GM23338 (cell line): ENCODE data around the gene THADA. TPM values are rescaled to one million over a fixed set of nuclear protein-coding genes. Genes with fewer than 3 reads are reported as not detected.

Experiments
- ATAC-seq: fragments of 200-7000 bp; cut with Tn5 transposase; 3 replicates; pipeline ENCODE4 v1.9.1; 2020
- DNase-seq: peaks from one replicate; pipeline ENCODE4 v3.0.0-alpha.2; 2015; ENCODE audit warnings: low spot score
- H2AFZ ChIP-seq: fragments of 200-600 bp; sonication (generic); 2 replicates; pipeline ENCODE4 v1.8.0; 2016; ENCODE audit warnings: antibody characterized with exemption, mild to moderate bottlenecking, moderate library complexity
- H3F3A ChIP-seq: fragments of 200-600 bp; sonication (generic); replicated peaks from 2 replicates; pipeline ENCODE4 v1.8.0; 2017; ENCODE audit warnings: antibody characterized with exemption, mixed run types, low read depth
- H3K27ac ChIP-seq: fragments of 200-600 bp; sonication (generic); 2 replicates; pipeline ENCODE4 v1.6.1; 2016; ENCODE audit warnings: low read depth
- H3K27me3 ChIP-seq: fragments of 200-600 bp; sonication (generic); 2 replicates; pipeline ENCODE4 v1.8.0; 2016; ENCODE audit warnings: mild to moderate bottlenecking, mixed run types, moderate library complexity; ENCODE audit not compliant: insufficient read depth
- H3K36me3 ChIP-seq: fragments of 200-600 bp; sonication (generic); 2 replicates; pipeline ENCODE4 v1.8.0; 2016; ENCODE audit warnings: mild to moderate bottlenecking; ENCODE audit not compliant: insufficient read depth
- H3K4me1 ChIP-seq: fragments of 200-600 bp; sonication (generic); 2 replicates; pipeline ENCODE4 v1.8.0; 2016; ENCODE audit warnings: mild to moderate bottlenecking, moderate library complexity; ENCODE audit not compliant: insufficient read depth
- H3K4me2 ChIP-seq: fragments of 200-600 bp; sonication (generic); 2 replicates; pipeline ENCODE4 v1.7.1; 2017; ENCODE audit warnings: mixed run types
- H3K4me3 ChIP-seq: fragments of 200-600 bp; sonication (generic); 2 replicates; pipeline ENCODE4 v1.6.1; 2016; ENCODE audit warnings: mixed run types
- H3K79me2 ChIP-seq: fragments of 200-600 bp; sonication (generic); replicated peaks from 2 replicates; pipeline ENCODE4 v1.8.0; 2017; ENCODE audit warnings: mild to moderate bottlenecking; ENCODE audit not compliant: insufficient read depth
- H3K9me2 ChIP-seq: fragments of 200-600 bp; sonication (generic); 2 replicates; pipeline ENCODE4 v1.8.0; 2017; ENCODE audit not compliant: insufficient read depth
- H4K20me1 ChIP-seq: fragments of 200-600 bp; sonication (generic); replicated peaks from 2 replicates; pipeline ENCODE4 v1.8.0; 2017; ENCODE audit warnings: mild to moderate bottlenecking; ENCODE audit not compliant: insufficient read depth
- H3K27ac Mint-ChIP-seq: 2 replicates; pipeline ENCODE4 v1.8.0; 2020; ENCODE audit warnings: inconsistent platforms, mild to moderate bottlenecking, moderate library complexity, mixed read lengths
- H3K27me3 Mint-ChIP-seq: 3 replicates; pipeline ENCODE4 v1.8.0; 2022; ENCODE audit warnings: low read depth, mild to moderate bottlenecking, moderate library complexity, mixed read lengths, inconsistent platforms; ENCODE audit not compliant: insufficient read depth, poor library complexity
- H3K36me3 Mint-ChIP-seq: 3 replicates; pipeline ENCODE4 v1.8.0; 2021; ENCODE audit warnings: low read depth, mild to moderate bottlenecking, inconsistent platforms, moderate library complexity, mixed read lengths
- H3K4me1 Mint-ChIP-seq: 3 replicates; pipeline ENCODE4 v1.8.0; 2020; ENCODE audit warnings: mild to moderate bottlenecking, inconsistent platforms, mixed read lengths
- H3K4me3 Mint-ChIP-seq: 3 replicates; pipeline ENCODE4 v1.8.0; 2021; ENCODE audit warnings: moderate library complexity, mild to moderate bottlenecking, inconsistent platforms, mixed read lengths
- H3K9me3 Mint-ChIP-seq: 3 replicates; pipeline ENCODE4 v1.8.0; 2020; ENCODE audit warnings: moderate library complexity, mild to moderate bottlenecking, inconsistent platforms, mixed read lengths
- CREB1 ChIP-seq: fragments of 250-450 bp; sonication (Bioruptor Pico); IDR thresholded peaks from 2 replicates; pipeline ENCODE4 v1.5.0; 2020; ENCODE audit warnings: low read depth, mild to moderate bottlenecking, moderate library complexity
- JUNB ChIP-seq: IDR thresholded peaks from one replicate; pipeline ENCODE4 v1.6.1; 2016; ENCODE audit warnings: antibody characterized with exemption; ENCODE audit not compliant: unreplicated experiment
- POLR2AphosphoS5 ChIP-seq: IDR thresholded peaks from 2 replicates; pipeline ENCODE4 v1.6.1; 2016; ENCODE audit warnings: antibody characterized with exemption, low read depth
- STAT1 ChIP-seq: IDR thresholded peaks from one replicate; pipeline ENCODE4 v1.6.1; 2016; ENCODE audit warnings: antibody characterized with exemption; ENCODE audit not compliant: unreplicated experiment
- ZNF331 ChIP-seq: fragments of 250-450 bp; sonication (Bioruptor Pico); IDR thresholded peaks from 2 replicates; pipeline ENCODE4 v1.5.0; 2020; ENCODE audit warnings: low read depth, mild to moderate bottlenecking, moderate library complexity
- polyA plus RNA-seq: library from polyadenylated mRNA; unstranded; fragments of >200 nt; fragmentation: Nextera tagmentation; extraction: Ambion mirVana; gene quantifications from 2 replicates; pipeline ENCODE4 v1.2.1, GENCODE V29; 2016
- total RNA-seq: library from RNA; depleted of rRNA; stranded (reverse); fragments of >200 nt; shearing (Covaris generic); gene quantifications from 2 replicates; pipeline ENCODE4 v1.2.3, GENCODE V29; 2014
- TF ChIP-seq, protein P1 (sequence below): fragments of 250-450 bp; sonication (Bioruptor Pico); IDR thresholded peaks from 2 replicates; pipeline ENCODE4 v1.5.0; 2020; ENCODE audit warnings: mild to moderate bottlenecking, moderate library complexity
- TF ChIP-seq, protein P2 (sequence below): IDR thresholded peaks from one replicate; pipeline ENCODE4 v1.6.1; 2018; ENCODE audit warnings: antibody characterized with exemption; ENCODE audit not compliant: unreplicated experiment
- TF ChIP-seq, protein P3 (sequence below): IDR thresholded peaks from 2 replicates; pipeline ENCODE4 v1.6.1; 2016; ENCODE audit warnings: antibody characterized with exemption

THADA gene
- total and polyA plus RNA-seq, 2 experiments from 2014 or later, result 17.0 to 30.7 TPM

DNA sequence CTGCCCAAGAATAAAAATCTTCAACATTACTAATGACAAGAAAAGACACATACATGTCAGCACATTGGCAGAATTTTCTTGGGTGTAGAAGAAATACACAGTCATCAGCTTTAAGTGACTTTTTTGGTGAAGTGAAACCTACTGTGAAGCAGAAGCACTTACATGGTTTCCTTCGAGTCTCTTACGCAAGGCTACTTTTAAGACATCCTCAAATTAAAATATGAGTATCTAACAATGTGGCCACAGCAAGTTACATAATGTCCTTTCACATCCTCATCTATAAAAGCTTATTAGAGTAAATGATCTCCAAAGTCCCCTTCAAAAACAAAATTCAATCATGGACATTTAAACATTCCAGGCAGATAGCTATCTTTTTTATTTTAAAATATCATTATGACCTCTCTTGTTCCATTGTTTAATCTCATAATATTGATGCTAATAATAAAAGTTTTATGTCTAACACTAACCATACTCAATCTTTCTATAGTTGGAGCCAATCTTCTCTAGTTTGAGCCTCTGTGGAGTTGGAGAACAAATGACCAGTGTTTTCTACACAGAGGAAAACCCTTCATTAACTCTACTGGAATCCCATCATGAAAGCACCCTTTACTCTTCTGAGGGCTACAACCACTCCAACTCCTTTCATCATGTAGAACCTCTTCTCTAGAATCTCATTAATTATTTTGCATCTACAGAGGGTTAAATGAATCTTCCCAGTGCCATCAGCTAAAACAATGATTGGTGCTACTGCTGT is 187.3 kb downstream of the THADA start:
- ATAC-seq (no peak), DNase-seq (no peak)
- Histone ChIP-seq H3K79me2 (no peaks in the 10 kb centered on the region), H3K36me3 (0 out of 2 replicates have a peak, but pooled peaks cover under 1% of the 10 kb centered on the region), H3K4me1 (peaks cover 25% of the 10 kb centered on the region), H2AFZ (no peak overlapping the region), H3K4me3 (no peak overlapping the region), H3K27me3 (no peaks in the 10 kb centered on the region), H4K20me1 (no peaks in the 10 kb centered on the region), H3K4me2 (no peak overlapping the region), H3F3A (no peaks in the 10 kb centered on the region), H3K27ac (no peak overlapping the region), H3K9me2 (peaks cover 4% of the 10 kb centered on the region)
- H3K27me3 Mint-ChIP-seq, result peaks cover under 1% of the 10 kb centered on the region
- TF ChIP-seq STAT1, result no peak
- H3K9me3 Mint-ChIP-seq, result no peaks in the 10 kb centered on the region
- H3K36me3 Mint-ChIP-seq, result no peaks in the 10 kb centered on the region
- peaks cover 27% of the 10 kb centered on the region for H3K4me1 Mint-ChIP-seq
- no peak overlapping the region for H3K4me3 Mint-ChIP-seq
- no peak overlapping the region for H3K27ac Mint-ChIP-seq

DNA sequence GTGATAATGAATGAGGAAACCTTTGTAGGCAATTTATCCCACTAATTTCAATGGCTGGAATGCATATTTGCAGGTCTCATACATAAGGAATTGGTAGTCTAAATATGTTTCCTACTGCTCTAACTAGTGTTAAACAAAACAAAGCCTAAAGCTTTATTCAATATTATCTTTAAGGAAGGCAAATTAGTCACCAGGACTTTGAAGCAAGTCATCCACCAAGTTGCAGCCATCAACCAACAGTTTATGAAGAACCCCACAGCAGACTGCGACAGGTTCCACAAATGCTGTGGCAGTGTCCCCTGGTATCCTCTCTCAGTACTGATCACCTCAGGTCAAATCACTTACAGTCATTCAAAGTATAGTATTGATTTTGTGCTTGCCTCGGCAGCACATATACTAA is 187.9 kb downstream of the THADA start:
- Mint-ChIP-seq H3K4me3 (no peak overlapping the region), H3K36me3 (no peaks in the 10 kb centered on the region), H3K9me3 (no peaks in the 10 kb centered on the region), H3K27ac (no peak overlapping the region), H3K4me1 (peaks cover 34% of the 10 kb centered on the region), H3K27me3 (peaks cover 3% of the 10 kb centered on the region)
- peaks cover 4% of the 10 kb centered on the region for H3K9me2 ChIP-seq
- TF ChIP-seq ZNF331 (CRISPR knock-in tag) (no peak), JUNB (no peak), POLR2AphosphoS5 (no peak), CREB1 (no peak)
- TF ChIP-seq, protein P1, sequence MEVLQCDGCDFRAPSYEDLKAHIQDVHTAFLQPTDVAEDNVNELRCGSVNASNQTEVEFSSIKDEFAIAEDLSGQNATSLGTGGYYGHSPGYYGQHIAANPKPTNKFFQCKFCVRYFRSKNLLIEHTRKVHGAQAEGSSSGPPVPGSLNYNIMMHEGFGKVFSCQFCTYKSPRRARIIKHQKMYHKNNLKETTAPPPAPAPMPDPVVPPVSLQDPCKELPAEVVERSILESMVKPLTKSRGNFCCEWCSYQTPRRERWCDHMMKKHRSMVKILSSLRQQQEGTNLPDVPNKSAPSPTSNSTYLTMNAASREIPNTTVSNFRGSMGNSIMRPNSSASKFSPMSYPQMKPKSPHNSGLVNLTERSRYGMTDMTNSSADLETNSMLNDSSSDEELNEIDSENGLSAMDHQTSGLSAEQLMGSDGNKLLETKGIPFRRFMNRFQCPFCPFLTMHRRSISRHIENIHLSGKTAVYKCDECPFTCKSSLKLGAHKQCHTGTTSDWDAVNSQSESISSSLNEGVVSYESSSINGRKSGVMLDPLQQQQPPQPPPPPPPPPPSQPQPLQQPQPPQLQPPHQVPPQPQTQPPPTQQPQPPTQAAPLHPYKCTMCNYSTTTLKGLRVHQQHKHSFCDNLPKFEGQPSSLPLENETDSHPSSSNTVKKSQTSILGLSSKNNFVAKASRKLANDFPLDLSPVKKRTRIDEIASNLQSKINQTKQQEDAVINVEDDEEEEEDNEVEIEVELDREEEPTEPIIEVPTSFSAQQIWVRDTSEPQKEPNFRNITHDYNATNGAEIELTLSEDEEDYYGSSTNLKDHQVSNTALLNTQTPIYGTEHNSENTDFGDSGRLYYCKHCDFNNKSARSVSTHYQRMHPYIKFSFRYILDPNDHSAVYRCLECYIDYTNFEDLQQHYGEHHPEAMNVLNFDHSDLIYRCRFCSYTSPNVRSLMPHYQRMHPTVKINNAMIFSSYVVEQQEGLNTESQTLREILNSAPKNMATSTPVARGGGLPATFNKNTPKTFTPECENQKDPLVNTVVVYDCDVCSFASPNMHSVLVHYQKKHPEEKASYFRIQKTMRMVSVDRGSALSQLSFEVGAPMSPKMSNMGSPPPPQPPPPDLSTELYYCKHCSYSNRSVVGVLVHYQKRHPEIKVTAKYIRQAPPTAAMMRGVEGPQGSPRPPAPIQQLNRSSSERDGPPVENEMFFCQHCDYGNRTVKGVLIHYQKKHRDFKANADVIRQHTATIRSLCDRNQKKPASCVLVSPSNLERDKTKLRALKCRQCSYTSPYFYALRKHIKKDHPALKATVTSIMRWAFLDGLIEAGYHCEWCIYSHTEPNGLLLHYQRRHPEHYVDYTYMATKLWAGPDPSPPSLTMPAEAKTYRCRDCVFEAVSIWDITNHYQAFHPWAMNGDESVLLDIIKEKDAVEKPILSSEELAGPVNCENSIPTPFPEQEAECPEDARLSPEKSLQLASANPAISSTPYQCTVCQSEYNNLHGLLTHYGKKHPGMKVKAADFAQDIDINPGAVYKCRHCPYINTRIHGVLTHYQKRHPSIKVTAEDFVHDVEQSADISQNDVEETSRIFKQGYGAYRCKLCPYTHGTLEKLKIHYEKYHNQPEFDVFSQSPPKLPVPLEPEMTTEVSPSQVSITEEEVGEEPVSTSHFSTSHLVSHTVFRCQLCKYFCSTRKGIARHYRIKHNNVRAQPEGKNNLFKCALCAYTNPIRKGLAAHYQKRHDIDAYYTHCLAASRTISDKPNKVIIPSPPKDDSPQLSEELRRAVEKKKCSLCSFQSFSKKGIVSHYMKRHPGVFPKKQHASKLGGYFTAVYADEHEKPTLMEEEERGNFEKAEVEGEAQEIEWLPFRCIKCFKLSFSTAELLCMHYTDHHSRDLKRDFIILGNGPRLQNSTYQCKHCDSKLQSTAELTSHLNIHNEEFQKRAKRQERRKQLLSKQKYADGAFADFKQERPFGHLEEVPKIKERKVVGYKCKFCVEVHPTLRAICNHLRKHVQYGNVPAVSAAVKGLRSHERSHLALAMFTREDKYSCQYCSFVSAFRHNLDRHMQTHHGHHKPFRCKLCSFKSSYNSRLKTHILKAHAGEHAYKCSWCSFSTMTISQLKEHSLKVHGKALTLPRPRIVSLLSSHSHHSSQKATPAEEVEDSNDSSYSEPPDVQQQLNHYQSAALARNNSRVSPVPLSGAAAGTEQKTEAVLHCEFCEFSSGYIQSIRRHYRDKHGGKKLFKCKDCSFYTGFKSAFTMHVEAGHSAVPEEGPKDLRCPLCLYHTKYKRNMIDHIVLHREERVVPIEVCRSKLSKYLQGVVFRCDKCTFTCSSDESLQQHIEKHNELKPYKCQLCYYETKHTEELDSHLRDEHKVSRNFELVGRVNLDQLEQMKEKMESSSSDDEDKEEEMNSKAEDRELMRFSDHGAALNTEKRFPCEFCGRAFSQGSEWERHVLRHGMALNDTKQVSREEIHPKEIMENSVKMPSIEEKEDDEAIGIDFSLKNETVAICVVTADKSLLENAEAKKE, result no peak
- TF ChIP-seq, protein P2, sequence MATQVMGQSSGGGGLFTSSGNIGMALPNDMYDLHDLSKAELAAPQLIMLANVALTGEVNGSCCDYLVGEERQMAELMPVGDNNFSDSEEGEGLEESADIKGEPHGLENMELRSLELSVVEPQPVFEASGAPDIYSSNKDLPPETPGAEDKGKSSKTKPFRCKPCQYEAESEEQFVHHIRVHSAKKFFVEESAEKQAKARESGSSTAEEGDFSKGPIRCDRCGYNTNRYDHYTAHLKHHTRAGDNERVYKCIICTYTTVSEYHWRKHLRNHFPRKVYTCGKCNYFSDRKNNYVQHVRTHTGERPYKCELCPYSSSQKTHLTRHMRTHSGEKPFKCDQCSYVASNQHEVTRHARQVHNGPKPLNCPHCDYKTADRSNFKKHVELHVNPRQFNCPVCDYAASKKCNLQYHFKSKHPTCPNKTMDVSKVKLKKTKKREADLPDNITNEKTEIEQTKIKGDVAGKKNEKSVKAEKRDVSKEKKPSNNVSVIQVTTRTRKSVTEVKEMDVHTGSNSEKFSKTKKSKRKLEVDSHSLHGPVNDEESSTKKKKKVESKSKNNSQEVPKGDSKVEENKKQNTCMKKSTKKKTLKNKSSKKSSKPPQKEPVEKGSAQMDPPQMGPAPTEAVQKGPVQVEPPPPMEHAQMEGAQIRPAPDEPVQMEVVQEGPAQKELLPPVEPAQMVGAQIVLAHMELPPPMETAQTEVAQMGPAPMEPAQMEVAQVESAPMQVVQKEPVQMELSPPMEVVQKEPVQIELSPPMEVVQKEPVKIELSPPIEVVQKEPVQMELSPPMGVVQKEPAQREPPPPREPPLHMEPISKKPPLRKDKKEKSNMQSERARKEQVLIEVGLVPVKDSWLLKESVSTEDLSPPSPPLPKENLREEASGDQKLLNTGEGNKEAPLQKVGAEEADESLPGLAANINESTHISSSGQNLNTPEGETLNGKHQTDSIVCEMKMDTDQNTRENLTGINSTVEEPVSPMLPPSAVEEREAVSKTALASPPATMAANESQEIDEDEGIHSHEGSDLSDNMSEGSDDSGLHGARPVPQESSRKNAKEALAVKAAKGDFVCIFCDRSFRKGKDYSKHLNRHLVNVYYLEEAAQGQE, result no peak
- TF ChIP-seq, protein P3, sequence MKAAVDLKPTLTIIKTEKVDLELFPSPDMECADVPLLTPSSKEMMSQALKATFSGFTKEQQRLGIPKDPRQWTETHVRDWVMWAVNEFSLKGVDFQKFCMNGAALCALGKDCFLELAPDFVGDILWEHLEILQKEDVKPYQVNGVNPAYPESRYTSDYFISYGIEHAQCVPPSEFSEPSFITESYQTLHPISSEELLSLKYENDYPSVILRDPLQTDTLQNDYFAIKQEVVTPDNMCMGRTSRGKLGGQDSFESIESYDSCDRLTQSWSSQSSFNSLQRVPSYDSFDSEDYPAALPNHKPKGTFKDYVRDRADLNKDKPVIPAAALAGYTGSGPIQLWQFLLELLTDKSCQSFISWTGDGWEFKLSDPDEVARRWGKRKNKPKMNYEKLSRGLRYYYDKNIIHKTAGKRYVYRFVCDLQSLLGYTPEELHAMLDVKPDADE, result no peak
- H3F3A ChIP-seq, result no peaks in the 10 kb centered on the region
- no peak overlapping the region for H3K4me3 ChIP-seq
- no peaks in the 10 kb centered on the region for H3K79me2 ChIP-seq
- DNase-seq, result no peak
- no peak overlapping the region for H3K4me2 ChIP-seq
- no peaks in the 10 kb centered on the region for H3K36me3 ChIP-seq
- no peak for ATAC-seq
- H3K27ac ChIP-seq, result no peak overlapping the region
- peaks cover 31% of the 10 kb centered on the region for H3K4me1 ChIP-seq
- H3K27me3 ChIP-seq, result no peaks in the 10 kb centered on the region
- no peak overlapping the region for H2AFZ ChIP-seq
- no peaks in the 10 kb centered on the region for H4K20me1 ChIP-seq
